Measurements from ENCODE around the gene CD276. TPM values are rescaled to one million over a fixed set of nuclear protein-coding genes. Genes with fewer than 3 reads are reported as not detected.

CD276 gene
- total RNA-seq, 4 donors from 2014 or later, result 64.2 to 100 (median 74.2) TPM

GRCh38 chr15:73711526-73711925 lies 27.3 kb downstream of the CD276 start:
- no peaks in the 10 kb centered on the region for H3K27me3 ChIP-seq
- peaks cover 73% of the 10 kb centered on the region for H3K36me3 ChIP-seq
- H3K4me3 ChIP-seq, result no peak overlapping the region
- no peaks in the 10 kb centered on the region for H3K4me1 ChIP-seq
- no peaks in the 10 kb centered on the region for H3K9me3 ChIP-seq
- TF ChIP-seq CTCF (IDR thresholded peaks at IDR 0.05), result no peak
- TF ChIP-seq POLR2AphosphoS5 (IDR thresholded peaks at IDR 0.05), result no peak
- no peak for TF ChIP-seq EP300 (IDR thresholded peaks at IDR 0.05)
- TF ChIP-seq POLR2A (IDR thresholded peaks at IDR 0.05), result no peak
- H3K27ac ChIP-seq, result no peak overlapping the region
- no peak for DNase-seq (ENCODE audit: low spot score in 2 of 2)
- WGBS, result 87% methylated on average over 4 of the region's 4 CpGs

- Histone ChIP-seq H3K36me3 (peaks cover 68% of the 10 kb centered on the region), H3K9me3 (no peaks in the 10 kb centered on the region), H3K4me3 (no peak overlapping the region), H3K4me1 (no peaks in the 10 kb centered on the region), H3K27me3 (no peaks in the 10 kb centered on the region), H3K27ac (no peak overlapping the region)
- no peak for DNase-seq (ENCODE audit: low spot score in 2 of 2)
- no peak for TF ChIP-seq POLR2AphosphoS5 (IDR thresholded peaks at IDR 0.05)
- TF ChIP-seq EP300 (IDR thresholded peaks at IDR 0.05), result no peak
- TF ChIP-seq POLR2A (IDR thresholded peaks at IDR 0.05), result no peak
- TF ChIP-seq CTCF (IDR thresholded peaks at IDR 0.05), result no peak
Measured at GRCh38 chr15:73712107-73712506, 27.9 kb downstream of the CD276 start.

- DNase-seq (ENCODE audit: low spot score in 2 of 2), result no peak
- TF ChIP-seq EP300 (IDR thresholded peaks at IDR 0.05) (no peak), POLR2AphosphoS5 (IDR thresholded peaks at IDR 0.05) (no peak), CTCF (IDR thresholded peaks at IDR 0.05) (no peak), POLR2A (IDR thresholded peaks at IDR 0.05) (no peak)
- 95% methylated on average over 4 of the region's 5 CpGs for WGBS
- Histone ChIP-seq H3K9me3 (no peaks in the 10 kb centered on the region), H3K4me3 (no peak overlapping the region), H3K36me3 (peaks cover 45% of the 10 kb centered on the region), H3K4me1 (no peaks in the 10 kb centered on the region), H3K27ac (no peak overlapping the region), H3K27me3 (no peaks in the 10 kb centered on the region)
Measured at GRCh38 chr15:73714695-73715301, 30.6 kb downstream of the CD276 start.

GRCh38 chr15:73715417-73715816 lies 31.2 kb downstream of the CD276 start:
- TF ChIP-seq POLR2A (IDR thresholded peaks at IDR 0.05), result no peak
- no peak for TF ChIP-seq EP300 (IDR thresholded peaks at IDR 0.05)
- TF ChIP-seq CTCF (IDR thresholded peaks at IDR 0.05), result no peak
- no peak for TF ChIP-seq POLR2AphosphoS5 (IDR thresholded peaks at IDR 0.05)
- WGBS, result 85% methylated on average over 3 of the region's 3 CpGs
- Histone ChIP-seq H3K27me3 (no peaks in the 10 kb centered on the region), H3K27ac (no peak overlapping the region), H3K36me3 (peaks cover 39% of the 10 kb centered on the region), H3K4me3 (no peak overlapping the region), H3K4me1 (no peaks in the 10 kb centered on the region), H3K9me3 (no peaks in the 10 kb centered on the region)
- DNase-seq (ENCODE audit: low spot score in 2 of 2), result no peak

GRCh38 chr15:73716417-73716816 lies 32.2 kb downstream of the CD276 start:
- no peaks in the 10 kb centered on the region for H3K9me3 ChIP-seq
- TF ChIP-seq POLR2A (IDR thresholded peaks at IDR 0.05), result no peak
- TF ChIP-seq POLR2AphosphoS5 (IDR thresholded peaks at IDR 0.05), result no peak
- no peak for TF ChIP-seq EP300 (IDR thresholded peaks at IDR 0.05)
- no peak for TF ChIP-seq CTCF (IDR thresholded peaks at IDR 0.05)
- WGBS, result 90% methylated on average over 5 of the region's 6 CpGs
- H3K27me3 ChIP-seq, result no peaks in the 10 kb centered on the region
- H3K36me3 ChIP-seq, result peaks cover 29% of the 10 kb centered on the region
- DNase-seq (ENCODE audit: low spot score in 2 of 2), result no peak
- no peak overlapping the region for H3K27ac ChIP-seq
- H3K4me3 ChIP-seq, result no peak overlapping the region
- H3K4me1 ChIP-seq, result no peaks in the 10 kb centered on the region

Measured in suprapubic skin (tissue), 4 donors.